ENCODE measurements around the gene GATAD2A. TPM values are rescaled to one million over a fixed set of nuclear protein-coding genes. Genes with fewer than 3 reads are reported as not detected.
"Not testable (repeated sequence)": the region's sequence is repeated elsewhere in the genome, so short reads cannot be mapped to it uniquely, and the experiment has no call there.

GATAD2A gene
- total RNA-seq, 1 experiment from 2014 or later: 189 TPM

DNA sequence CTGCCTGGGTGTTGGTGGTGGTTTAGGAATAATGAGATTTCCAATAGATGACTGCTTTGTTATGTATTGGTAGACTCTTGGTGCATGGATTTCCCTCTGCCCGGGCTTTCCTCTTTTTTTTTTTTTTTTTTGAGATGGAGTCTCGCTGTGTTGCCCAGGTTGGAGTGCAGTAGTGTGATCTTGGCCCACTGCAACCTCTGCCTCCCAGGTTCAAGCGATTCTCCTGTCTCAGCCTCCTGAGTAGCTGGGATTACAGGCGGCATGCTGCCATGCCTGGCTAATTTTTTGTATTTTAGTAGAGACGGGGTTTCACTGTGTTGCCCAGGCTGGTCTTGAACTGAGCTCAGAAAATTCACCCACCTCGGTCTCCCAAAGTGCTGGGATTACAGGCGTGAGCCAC, 11.1 kb upstream of the GATAD2A start:
- not testable (repeated sequence) for H3K23me2 ChIP-seq (ENCODE audit: insufficient read length, low read depth, low read length, poor library complexity, severe bottlenecking); H2AFZ ChIP-seq (ENCODE audit: low read length); H4K20me1 ChIP-seq (ENCODE audit: control insufficient read depth, insufficient read depth, insufficient read length); H4K5ac ChIP-seq (ENCODE audit: insufficient read length, low read depth, low read length); H3K4ac ChIP-seq (ENCODE audit: low read depth, low read length); H2BK12ac ChIP-seq (ENCODE audit: insufficient read length, low read depth, low read length); H3K9me3 ChIP-seq (ENCODE audit: control insufficient read depth, low read depth, low read length); H3K14ac ChIP-seq (ENCODE audit: insufficient read depth, low read length); H3K56ac ChIP-seq (ENCODE audit: insufficient read length, low read depth, low read length); H3K4me1 ChIP-seq (ENCODE audit: insufficient read depth, low read length); H2AK5ac ChIP-seq (ENCODE audit: insufficient read length, low read length); H3K9me3 Mint-ChIP-seq; H4K91ac ChIP-seq (ENCODE audit: insufficient read length, low read depth, low read length); H3K36me3 Mint-ChIP-seq (ENCODE audit: insufficient read depth in 1 of 3, low read depth in 3 of 3); DNase-seq; H3K4me3 Mint-ChIP-seq; H3K9ac ChIP-seq (ENCODE audit: extremely low read depth, insufficient read length, low read length); H3T11ph ChIP-seq (ENCODE audit: low read length); H3K27me3 Mint-ChIP-seq (ENCODE audit: low read depth); H3K27me3 ChIP-seq (ENCODE audit: insufficient read depth, low read length); H3K79me1 ChIP-seq (ENCODE audit: insufficient read depth, low read depth, low read length, poor library complexity, severe bottlenecking); H3K79me2 ChIP-seq (ENCODE audit: insufficient read depth, low read length); H2BK5ac ChIP-seq (ENCODE audit: insufficient read length, low read length); H2BK20ac ChIP-seq (ENCODE audit: low read depth, low read length, poor library complexity, severe bottlenecking); H3K27ac ChIP-seq (ENCODE audit: insufficient read length, low read depth, low read length); H2BK15ac ChIP-seq (ENCODE audit: low read depth, low read length); H3K23ac ChIP-seq (ENCODE audit: insufficient read length, low read depth, low read length); H3K4me2 ChIP-seq (ENCODE audit: insufficient read depth, insufficient read length, low read length); H2BK120ac ChIP-seq (ENCODE audit: low read depth, low read length, poor library complexity, severe bottlenecking); H3K18ac ChIP-seq (ENCODE audit: insufficient read length, low read depth, low read length); H4K8ac ChIP-seq (replicated peaks; ENCODE audit: insufficient read length, low read depth, low read length)
- WGBS (ENCODE audit: extremely low coverage, insufficient read length, low lambda C conversion rate): no CpG with 5 or more reads among the region's 7 CpGs
- Mint-ChIP-seq H3K27ac (peak overlapping the region; percentile 91 to 98 (median 95); a peak in 5 of 7 replicates), H3K4me1 (peaks cover 16 to 17% of the 10 kb centered on the region in 2 experiments)
